GM19438 (cell line): ENCODE results near the gene CALCOCO1.

ENCODE experiments used
- ATAC-seq: cut with Tn5 transposase; IDR thresholded peaks from one replicate; pipeline ENCODE4 v1.9.1; 2021; ENCODE audit warnings: low read depth; ENCODE audit not compliant: unreplicated experiment

Gene CALCOCO1

DNA sequence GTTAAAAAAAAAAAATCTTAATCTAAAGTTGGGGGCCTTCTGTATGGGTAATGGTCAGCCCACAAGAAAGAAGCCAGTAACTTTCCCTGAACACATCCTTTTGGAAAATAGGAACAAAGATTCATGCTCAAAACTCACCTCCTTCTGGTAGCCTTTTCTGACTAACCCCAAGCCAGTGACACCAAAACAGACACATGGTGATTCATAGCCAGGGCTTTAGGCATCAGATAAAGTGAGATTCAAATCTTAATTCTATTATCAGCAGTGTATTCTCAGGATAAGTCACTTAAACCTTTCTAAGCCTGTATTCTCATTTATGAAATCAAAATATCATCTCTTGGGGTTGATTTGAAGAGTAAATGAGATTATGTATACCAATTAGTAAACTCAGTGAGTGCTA, 56.3 kb downstream of the CALCOCO1 start:
- no peak for ATAC-seq

DNA sequence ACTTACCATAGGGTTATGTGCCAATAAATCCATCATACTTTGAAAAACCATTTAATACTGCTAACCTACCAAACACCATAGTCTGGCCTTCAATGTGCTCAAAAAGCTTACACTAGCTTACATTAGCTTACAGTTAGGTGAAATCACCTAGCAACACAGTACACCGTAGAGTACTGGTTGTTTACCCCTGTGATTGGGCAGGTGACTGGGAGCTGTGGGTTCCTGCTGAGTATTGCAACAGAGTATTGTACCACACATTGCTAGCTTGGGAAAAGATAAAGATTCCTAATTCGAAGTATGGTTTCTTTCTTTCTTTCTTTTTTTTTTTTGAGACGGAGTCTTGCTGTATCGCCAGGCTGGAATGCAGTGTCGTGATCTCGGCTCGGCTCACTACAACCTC, 56.9 kb downstream of the CALCOCO1 start:
- ATAC-seq, result no peak

DNA sequence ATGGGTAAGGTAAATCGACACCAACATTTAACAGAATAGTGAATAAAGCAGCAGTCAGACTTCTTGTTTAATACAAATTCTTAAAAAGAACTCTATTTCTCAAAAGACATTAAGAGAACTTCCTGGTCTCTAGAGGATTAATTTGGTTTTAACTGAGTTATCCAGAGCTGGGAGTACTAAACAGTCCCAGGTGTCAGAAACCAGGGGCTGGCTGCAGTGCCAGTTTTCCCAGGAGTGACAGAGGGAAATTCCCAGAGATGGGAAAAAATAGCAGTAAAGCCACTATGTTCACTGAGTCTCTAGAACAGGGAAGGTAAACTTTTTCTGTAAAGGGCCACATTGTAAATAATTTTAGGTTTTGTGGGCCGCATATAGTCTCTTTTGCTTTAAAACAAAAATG, 60.2 kb downstream of the CALCOCO1 start:
- no peak for ATAC-seq

DNA sequence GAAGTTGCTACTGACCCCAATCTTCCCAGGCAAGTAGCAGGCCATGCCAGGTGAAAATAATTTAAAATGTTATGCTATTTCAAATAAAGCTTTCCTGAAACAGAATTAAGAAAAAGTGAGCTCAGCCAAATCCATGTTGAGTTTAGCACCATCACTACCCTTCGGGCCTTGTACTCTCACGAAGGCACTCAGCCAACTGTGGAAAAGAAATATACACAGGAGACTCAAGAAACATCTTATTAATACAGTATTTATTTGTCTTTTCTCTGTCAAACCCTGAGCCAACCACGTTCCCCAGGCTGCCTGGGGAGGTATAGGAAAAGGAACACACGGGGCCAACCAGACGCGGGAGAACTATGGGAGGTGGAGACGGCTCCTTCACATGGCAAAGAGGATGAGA, 62.3 kb downstream of the CALCOCO1 start:
- ATAC-seq, result no peak

DNA sequence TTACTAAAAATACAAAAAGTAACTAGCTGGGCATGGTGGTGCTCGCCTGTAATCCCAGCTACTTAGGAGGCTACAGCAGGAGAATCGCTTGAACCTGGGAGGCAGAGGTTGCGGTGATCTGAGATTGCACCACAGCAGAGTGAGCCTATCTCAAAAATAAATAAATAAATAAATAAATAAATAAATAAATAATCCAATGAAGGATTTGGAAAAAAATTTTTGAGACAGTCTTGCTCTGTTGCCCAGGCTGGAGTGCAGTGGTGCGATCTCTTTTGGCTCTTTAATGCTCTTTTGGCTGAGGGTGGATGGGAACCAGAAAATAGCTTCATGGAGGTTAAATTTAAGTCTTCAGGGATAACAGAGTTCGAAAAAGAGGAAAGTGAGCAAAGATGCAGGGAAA, 63.1 kb downstream of the CALCOCO1 start:
- ATAC-seq, result no peak

DNA sequence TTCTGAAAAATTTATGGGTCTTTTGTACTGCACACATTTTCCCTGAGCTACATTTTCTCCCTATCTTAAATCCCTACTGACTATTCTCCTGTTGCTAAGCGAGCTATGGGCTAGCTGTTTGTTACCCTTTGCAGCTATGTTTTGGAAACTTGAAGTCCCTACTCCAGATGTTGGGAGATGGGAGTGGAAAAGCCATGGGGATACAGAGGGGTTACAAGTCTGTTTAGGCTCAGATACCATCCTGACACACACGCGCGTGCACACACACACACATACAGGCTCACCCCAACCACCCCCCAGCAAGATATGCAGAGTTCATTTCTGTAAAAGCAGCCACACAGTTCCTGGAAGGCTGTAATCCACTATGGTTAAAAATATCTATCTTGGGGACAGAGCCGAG, 67.2 kb downstream of the CALCOCO1 start:
- no peak for ATAC-seq

DNA sequence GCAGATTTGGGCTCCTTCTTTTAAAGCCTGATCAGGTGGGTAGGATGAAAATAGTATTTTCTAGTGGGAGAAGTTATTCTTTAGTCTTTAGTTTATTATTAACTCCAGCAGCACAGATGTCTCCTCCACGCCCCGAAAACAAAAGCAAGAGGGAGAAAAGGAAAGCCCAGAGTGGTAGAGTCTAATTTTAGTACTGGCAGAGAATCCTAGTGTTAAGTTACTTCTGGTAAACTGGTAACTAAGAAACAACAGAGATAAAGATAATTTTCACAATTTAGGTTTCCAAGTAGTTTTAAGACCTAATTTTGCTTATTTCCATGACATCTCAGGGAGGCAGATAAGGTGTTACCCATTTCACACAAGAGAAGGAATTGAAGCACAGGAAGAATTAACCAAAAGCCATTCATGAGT, 67.7 kb downstream of the CALCOCO1 start:
- ATAC-seq, result peak; percentile 67

DNA sequence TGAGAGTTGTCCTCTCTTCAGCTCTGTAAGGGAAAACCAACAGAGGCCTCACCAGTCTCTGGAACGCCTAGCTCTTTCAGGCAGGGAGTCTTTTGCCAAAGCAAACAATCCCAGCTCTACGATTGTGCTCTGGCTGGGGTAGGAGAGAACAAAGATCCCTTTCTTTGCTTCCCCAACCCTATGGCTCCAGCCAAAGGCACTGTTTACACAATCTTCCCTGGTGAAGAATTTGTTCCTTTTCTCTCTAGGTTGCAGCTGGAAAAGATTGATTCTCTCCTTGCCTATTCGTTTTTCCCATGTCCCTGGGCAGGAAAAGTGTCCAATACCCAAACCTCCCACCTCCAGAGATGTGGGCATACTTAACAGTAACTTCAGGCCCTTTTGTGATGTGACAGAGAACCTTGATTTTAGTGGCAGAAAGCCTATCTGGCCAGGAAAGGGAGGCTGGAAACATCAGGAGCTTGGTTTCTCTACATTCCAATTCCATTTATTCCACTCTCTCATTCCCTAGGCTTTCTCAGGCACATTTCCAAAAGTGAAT, 68.2 kb downstream of the CALCOCO1 start:
- no peak for ATAC-seq
